Fibroblast of skin of back (primary cell): ENCODE measurements around the gene SCAMP2.
A peak's percentile ranks its signal among the peaks of the same experiment; 100 is the strongest.

Experiments
- DNase-seq: peaks from one replicate; pipeline ENCODE4 v3.0.0-alpha.2; 2013

Gene SCAMP2

DNA sequence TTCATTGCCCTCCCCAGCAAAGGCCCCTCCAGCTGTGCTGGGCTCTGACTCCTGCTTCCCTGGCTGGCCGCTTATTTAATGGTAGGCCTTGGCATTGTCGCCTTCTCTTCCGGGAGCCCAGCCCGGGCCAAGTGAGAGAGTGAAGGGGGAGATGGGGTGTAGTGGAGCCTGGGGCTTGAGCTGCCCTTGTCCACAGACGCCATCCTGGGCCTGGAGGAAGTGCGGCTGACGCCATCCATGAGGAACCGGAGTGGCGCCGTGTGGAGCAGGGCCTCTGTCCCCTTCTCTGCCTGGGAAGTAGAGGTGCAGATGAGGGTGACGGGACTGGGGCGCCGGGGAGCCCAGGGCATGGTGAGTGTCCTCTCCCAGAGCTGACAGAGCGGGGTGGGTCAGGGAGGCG, 57.2 kb downstream of the SCAMP2 start:
- DNase-seq: no peak

DNA sequence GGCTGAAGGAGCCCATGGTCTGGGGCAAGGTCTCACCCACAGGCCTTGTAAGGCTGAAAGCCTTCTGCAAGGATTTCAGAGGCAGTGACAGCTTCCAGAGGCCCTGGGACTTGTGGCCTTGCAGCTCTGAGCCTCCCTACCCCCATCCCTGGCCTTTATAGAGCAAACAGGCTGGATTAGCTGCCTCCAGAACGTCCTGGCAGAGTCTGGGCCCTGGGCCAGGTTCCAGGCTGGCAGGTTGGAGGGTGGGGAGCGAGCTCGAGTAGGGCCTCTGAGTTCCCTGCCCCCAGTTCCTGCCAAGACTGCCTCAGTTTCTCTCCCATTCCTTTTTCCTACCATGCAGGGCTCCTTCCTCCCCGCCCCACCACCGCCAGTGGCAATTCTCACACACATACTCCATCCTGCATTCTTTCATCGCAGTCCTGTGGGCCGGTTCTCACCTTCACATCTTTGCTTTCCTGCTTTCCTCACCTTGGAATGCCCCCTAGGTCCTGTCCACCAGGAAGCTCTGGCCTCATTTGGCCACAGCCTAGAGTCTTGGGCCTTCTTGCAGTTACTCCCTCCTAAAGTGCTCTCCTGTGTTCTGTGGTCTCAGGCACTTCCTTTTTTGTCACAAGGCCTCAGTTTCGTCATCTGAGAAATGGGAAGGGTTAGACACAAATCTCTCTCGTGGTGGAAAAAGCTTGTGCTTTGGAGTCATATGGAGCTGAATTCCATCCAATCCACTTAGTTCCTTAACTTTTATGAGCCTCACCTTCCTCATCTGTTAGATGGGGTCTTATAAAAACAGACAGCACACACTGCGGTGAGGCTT, 57.8 kb downstream of the SCAMP2 start:
- DNase-seq: no peak

DNA sequence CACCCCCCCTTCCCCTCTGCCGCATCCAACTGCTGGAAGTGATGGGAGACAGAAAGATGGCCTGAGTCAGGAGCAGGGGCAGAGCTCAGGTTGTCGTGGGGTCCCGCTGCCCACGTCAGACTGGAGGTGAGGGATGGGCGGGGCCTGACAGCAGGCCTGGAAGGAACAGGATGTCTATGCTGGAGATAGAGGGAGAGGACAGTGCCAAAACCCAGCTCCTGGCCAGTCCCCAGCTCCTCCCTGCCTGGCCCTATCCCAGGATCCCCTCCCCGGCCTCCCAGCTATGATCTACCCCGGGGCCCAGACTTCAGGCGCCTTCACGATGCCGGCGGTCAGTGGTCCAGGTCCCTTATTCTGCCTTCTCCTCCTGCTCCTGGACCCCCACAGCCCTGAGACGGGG, 60.6 kb downstream of the SCAMP2 start, which contains the start of gene LMAN1L:
Gene LMAN1L (plus strand): TSS at position 303 of the 400 bp plus-strand sequence. CDS start 20 bp downstream, at position 323.
- DNase-seq: no peak

DNA sequence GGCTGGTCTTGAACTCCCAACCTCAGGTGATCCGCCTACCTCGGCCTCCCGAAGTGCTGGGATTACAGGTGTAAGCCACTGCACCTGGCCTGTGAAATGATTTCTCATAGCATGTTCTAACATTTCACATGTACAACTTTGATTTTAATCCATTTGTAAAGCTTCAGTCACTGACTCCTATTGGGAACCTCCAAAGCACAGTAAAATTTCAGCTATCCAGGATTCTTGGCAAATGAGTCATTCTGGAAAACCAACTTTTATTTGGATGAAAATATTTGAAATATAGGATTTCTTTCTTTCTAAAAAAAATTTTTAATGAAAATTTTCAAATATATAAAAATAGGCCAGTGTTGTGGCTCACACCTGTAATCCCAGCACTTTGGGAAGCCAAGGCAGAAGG, 63.2 kb downstream of the SCAMP2 start:
- DNase-seq: peak; percentile 59

DNA sequence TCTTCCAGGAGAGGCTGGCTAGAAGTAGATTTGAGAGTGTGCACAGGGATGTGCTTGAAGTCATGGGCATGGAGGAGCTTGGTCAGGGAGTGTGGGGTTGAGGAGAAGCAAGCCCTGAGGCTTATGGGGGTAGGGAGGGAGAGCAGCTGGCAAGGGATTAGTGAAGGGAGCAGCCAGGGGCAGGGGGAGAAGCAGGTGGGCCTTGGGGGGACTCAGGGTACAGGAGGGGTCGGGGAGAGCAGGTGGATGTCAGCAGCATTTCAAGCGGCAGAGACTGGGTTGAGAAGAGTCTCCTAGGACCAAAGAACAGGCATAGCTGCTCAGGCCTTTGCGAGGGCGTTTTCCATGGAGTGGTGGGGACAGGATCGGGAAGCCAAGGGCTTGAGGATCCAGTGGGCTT, 63.9 kb downstream of the SCAMP2 start:
- no peak for DNase-seq

GRCh38 chr15:74808840-74809229, 64.3 kb downstream of the SCAMP2 start:
- DNase-seq: no peak

- no peak for DNase-seq
Measured at GRCh38 chr15:74808078-74808839, 64.9 kb downstream of the SCAMP2 start.

DNA sequence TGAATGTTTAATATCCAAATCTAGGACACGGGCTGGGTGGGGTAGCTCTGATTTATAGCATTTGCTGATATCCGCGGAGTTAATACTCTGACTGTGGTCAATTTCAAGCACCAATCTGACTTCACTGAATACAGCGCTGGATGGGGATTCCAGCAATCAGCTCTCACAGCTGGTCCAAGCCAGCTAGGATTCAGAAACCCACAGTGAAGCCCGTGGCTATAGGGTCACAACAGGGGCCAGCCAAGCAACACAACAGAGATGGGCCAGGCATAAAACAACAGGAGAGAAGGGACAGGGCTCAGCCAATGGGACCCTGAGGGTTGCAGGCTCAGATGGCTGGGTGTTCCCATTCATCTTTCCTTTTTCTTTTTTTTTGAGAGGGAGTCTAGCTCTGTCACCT, 65.9 kb downstream of the SCAMP2 start:
- DNase-seq: no peak

- no peak for DNase-seq
Measured at GRCh38 chr15:74804935-74805334, 68.2 kb downstream of the SCAMP2 start.

DNA sequence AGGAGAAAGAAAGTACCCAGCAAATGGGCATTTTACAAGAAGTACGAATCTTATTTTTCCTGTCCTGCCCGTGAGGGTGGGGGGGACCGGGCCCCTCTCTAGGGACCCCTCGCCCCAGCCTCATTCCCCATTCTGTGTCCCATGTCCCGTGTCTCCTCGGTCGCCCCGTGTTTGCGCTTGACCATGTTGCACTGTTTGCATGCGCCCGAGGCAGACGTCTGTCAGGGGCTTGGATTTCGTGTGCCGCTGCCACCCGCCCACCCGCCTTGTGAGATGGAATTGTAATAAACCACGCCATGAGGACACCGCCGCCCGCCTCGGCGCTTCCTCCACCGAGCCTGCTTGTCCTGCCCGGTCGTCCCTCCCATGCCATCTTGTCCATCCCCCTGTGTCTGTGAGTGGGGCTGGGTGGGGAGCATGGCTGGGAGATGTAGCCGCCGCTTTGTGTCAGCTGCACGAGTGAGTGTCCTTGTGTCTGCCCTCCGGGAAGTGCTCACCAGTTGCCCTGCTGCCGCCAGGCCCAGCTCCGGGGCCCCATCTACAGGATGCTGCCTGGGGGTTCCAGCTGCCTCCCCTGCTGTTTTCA, 70.2 kb downstream of the SCAMP2 start:
- DNase-seq: no peak

DNA sequence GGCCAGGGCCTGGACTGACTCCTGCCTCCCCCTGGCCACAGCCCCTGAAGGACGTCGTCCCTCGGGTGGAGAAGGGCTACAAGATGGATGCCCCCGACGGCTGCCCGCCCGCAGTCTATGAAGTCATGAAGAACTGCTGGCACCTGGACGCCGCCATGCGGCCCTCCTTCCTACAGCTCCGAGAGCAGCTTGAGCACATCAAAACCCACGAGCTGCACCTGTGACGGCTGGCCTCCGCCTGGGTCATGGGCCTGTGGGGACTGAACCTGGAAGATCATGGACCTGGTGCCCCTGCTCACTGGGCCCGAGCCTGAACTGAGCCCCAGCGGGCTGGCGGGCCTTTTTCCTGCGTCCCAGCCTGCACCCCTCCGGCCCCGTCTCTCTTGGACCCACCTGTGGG, 70.9 kb downstream of the SCAMP2 start:
- DNase-seq: no peak

GRCh38 chr15:74801311-74801997, 71.7 kb downstream of the SCAMP2 start:
- DNase-seq: no peak

- DNase-seq: no peak
Measured at GRCh38 chr15:74800559-74801094, 72.5 kb downstream of the SCAMP2 start.

- peak; percentile 50 for DNase-seq
Measured at GRCh38 chr15:74799856-74800558, 73.2 kb downstream of the SCAMP2 start.

GRCh38 chr15:74799255-74799855, 73.8 kb downstream of the SCAMP2 start:
- DNase-seq: no peak

DNA sequence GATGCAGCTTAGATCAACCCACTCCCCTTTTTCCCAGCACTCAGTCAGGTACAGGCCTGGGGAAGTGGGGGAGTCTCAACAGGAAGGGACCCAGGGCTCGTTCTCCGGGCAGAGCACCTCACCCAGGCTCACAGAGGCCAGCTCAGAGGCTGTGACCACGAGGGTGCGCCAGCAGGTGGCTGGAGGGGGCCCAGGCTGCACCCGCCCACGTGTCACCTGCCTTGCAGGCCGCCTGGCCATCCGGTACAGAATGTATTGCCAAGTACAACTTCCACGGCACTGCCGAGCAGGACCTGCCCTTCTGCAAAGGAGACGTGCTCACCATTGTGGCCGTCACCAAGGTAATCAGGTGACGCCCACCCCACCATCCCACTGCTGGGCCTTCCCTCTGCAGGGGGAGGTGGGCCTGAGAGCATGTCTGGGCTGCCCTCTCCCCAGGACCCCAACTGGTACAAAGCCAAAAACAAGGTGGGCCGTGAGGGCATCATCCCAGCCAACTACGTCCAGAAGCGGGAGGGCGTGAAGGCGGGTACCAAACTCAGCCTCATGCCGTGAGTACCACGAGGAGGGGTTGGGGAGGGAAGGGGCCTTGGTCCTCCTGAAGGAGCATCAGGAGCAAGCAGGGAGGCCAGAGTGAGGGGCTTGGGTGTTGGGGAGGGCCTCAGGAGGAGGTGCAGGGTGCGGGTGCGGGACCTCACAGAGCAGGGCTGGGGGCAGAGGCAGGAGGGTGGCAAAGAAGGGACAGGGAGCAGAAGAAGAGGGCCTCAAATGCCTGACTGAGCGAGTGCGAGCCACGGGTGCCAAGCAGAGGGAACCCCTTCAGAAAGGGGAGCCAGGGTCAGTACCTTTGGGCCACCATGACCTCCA, 74.5 kb downstream of the SCAMP2 start:
- no peak for DNase-seq

- no peak for DNase-seq
Measured at GRCh38 chr15:74795966-74796625, 77.1 kb downstream of the SCAMP2 start.

DNA sequence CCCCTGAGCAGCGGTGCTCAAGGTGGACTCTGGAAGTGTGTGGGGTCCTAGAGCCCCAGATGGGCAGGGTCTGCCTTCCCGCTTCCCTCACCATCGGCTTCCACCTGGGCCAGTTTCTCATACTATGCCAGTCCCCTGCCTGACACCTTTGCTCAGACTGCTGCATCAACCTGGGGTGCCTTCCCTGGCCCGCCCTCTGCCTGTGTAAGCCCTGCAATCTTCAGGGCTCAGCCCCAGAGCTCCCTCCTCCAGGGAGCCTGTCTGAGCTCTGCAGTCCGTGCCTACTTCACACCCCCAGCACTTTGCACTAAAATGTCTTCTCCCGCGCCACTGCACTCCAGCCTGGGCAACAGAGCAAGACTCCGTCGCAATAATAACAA, 78.2 kb downstream of the SCAMP2 start:
- no peak for DNase-seq

DNA sequence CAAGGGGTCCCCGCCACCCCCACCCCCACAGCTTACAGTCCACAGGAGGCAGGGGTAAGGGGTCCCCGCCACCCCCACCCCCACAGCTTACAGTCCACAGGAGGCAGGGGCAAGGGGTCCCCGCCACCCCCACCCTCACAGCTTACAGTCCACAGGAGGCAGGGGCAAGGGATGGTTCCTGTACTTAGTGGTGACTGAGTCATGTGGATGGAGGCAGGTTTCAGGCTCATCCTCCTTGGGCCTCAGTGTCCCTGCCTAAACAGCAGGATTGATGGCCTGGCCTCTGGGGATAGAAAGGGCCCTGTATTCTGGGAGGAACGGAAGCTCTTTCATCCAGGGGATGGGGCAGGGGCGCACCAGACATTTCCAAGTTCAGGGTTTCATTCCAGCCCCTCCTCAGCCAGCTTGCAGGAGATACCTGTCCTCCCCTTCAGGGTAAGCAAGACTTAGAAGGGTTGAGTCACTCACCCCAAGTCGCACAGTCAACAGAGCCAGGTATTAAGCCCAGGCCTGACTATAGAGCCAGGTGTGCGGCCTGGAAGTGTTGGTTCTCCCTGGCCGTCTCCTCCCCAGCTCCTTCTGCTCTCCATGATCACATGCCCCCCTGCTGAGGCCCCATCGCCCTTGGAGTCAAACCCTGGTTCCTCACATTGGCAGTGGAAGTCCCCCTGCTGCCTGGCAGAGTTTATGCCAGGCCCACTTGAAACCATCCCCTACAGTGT, 78.8 kb downstream of the SCAMP2 start:
- DNase-seq: no peak
